HG02798 (cell line): Measurements from ENCODE around the gene FAM169A.
"Not testable (repeated sequence)": the region's sequence is repeated elsewhere in the genome, so short reads cannot be mapped to it uniquely, and the experiment has no call there.

Source experiments
- ATAC-seq: cut with Tn5 transposase; IDR thresholded peaks from one replicate; pipeline ENCODE4 v1.9.1; 2021; ENCODE audit warnings: mild to moderate bottlenecking; ENCODE audit not compliant: unreplicated experiment, poor library complexity

The FAM169A gene

GRCh38 chr5:74870299-74871067 lies 4.3 kb upstream of the FAM169A start:
- ATAC-seq = no peak

GRCh38 chr5:74869414-74869813 lies 3.2 kb upstream of the FAM169A start:
- ATAC-seq = not testable (repeated sequence)

- ATAC-seq = peak; percentile 12
These were observed 492 bp upstream of the FAM169A start for GRCh38 chr5:74866596-74867162.

GRCh38 chr5:74865256-74865803 lies 857 bp downstream of the FAM169A start:
- ATAC-seq = no peak

GRCh38 chr5:74864823-74865222 lies 1.4 kb downstream of the FAM169A start:
- ATAC-seq = no peak

GRCh38 chr5:74863726-74864125 lies 2.5 kb downstream of the FAM169A start:
- ATAC-seq = no peak

GRCh38 chr5:74862221-74862620 lies 4.0 kb downstream of the FAM169A start:
- no peak for ATAC-seq

GRCh38 chr5:74856975-74857374 lies 9.2 kb downstream of the FAM169A start:
- ATAC-seq = not testable (repeated sequence)

- no peak for ATAC-seq
These were observed 12.9 kb downstream of the FAM169A start for GRCh38 chr5:74853256-74853655.

GRCh38 chr5:74851684-74852353 lies 14.4 kb downstream of the FAM169A start:
- no peak for ATAC-seq

GRCh38 chr5:74850789-74851425 lies 15.3 kb downstream of the FAM169A start:
- ATAC-seq = no peak

GRCh38 chr5:74850030-74850429 lies 16.2 kb downstream of the FAM169A start:
- no peak for ATAC-seq

- no peak for ATAC-seq
These were observed 17.6 kb downstream of the FAM169A start for GRCh38 chr5:74848553-74849025.

- ATAC-seq = no peak
These were observed 27.0 kb downstream of the FAM169A start for GRCh38 chr5:74839229-74839628.

- ATAC-seq = no peak
These were observed 27.9 kb downstream of the FAM169A start for GRCh38 chr5:74838262-74838661.

GRCh38 chr5:74837115-74837514 lies 29.1 kb downstream of the FAM169A start:
- ATAC-seq = no peak

GRCh38 chr5:74833537-74834266 lies 32.5 kb downstream of the FAM169A start:
- no peak for ATAC-seq

GRCh38 chr5:74829413-74829812 lies 36.8 kb downstream of the FAM169A start:
- ATAC-seq = no peak

GRCh38 chr5:74822288-74822687 lies 43.9 kb downstream of the FAM169A start:
- ATAC-seq = no peak

- ATAC-seq = no peak
These were observed 49.3 kb downstream of the FAM169A start for GRCh38 chr5:74816875-74817274.
